Measurements from ENCODE around the gene HNRNPUL2. TPM values are rescaled to one million over a fixed set of nuclear protein-coding genes. Genes with fewer than 3 reads are reported as not detected.
A peak's percentile ranks its signal among the peaks of the same experiment; 100 is the strongest.
"Not testable (repeated sequence)": the region's sequence is repeated elsewhere in the genome, so short reads cannot be mapped to it uniquely, and the experiment has no call there.

HNRNPUL2 gene
- total RNA-seq, result 13.2 and 23.6 TPM in 2 replicates

GRCh38 chr11:62727165-62727871 is at the start of gene HNRNPUL2:
HNRNPUL2 (minus strand) TSS chr11:62727457; CDS start chr11:62727156, 301 bp downstream.
- DNase-seq (ENCODE audit: extremely low read depth, low read depth, low spot score), result peak; percentile 85

- no peak for DNase-seq (ENCODE audit: extremely low read depth, low read depth, low spot score)
Measured at GRCh38 chr11:62775646-62776045, 48.4 kb upstream of the HNRNPUL2 start.

DNA sequence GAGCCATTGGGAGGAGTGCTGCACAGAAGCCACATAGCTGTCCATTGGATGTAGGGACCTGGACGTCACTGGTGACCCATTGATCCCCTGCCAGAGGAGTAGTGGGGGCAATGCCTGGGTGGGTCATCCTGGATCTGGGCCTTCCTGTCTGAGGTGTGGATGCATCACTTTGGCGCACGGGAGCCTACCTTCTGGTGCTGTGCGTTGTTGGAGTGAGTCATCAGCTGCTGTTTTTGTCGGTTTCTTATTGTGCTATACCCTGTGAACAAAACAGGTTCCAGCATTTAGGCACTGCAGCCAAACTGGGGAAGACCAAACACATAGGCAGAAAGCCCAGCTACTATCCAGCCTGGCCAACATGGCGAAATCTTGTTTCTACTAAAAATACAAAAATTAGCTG is 47.1 kb upstream of the HNRNPUL2 start:
- no peak for DNase-seq (ENCODE audit: extremely low read depth, low read depth, low spot score)

DNA sequence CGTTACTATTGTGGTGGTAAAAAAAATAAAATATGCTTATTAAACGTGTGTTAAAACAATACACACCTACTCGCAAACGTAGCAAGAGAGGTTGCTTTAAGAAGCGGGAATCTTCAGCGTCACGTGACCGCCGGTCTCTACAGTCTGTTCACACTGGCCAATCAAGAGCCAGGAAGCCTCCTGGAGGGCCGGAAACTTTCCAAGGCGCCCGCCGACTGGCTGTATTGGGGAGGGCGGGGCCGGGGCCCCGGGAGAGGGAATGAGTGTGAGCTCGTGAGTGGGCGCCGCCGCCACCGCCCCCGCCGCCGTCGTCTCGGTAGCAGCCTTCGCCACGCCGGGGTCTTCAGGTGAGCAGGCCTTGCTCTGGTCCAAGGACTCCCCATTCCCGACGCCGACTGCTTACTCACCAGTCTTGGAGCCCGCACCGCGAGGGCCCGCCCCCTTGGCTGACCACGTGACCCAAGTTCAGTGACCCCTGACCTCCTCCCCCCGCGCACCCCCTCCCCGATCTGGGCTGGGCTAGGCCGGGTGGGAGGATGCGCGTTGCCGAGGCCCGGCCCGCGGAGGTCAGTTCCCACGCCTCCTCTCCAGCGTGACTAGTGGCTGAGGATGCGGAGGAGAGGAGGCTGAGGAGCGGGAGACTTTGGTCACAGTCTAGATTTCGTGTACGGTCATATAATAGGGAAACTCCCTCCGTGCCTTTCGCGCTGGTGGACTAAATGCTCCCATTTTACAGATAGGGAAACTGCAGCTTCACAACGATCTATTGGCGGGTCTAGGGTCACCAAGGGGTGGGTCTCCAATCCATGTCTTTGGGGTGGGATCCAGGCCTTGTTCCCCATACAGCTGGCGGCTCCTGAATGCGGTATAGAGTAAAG is 44.1 kb upstream of the HNRNPUL2 start, which contains the start of gene TAF6L:
Gene TAF6L, plus strand, starts transcription at position 253 of the 878 bp plus-strand sequence. CDS start 4,388 bp downstream, outside the sequence.
- peak; percentile 87 for DNase-seq (ENCODE audit: extremely low read depth, low read depth, low spot score)

GRCh38 chr11:62770778-62771143 is 43.5 kb upstream of the HNRNPUL2 start:
- DNase-seq (ENCODE audit: extremely low read depth, low read depth, low spot score), result no peak

DNA sequence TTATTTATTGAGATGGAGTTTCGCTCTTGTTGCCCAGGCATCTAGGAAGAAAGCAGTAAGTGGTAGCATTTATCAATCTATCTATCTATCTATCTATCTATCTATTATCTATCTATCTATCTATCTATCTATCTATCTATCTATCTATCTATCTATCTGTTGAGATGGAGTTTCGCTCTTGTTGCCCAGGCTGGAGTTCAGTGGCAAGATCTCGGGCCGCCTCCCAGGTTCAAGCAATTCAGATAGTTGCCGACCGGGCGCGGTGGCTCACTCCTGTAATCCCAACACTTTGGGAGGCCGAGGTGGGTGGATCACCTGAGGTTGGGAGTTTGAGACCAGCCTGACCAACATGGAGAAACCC is 33.6 kb upstream of the HNRNPUL2 start:
- not testable (repeated sequence) for DNase-seq (ENCODE audit: extremely low read depth, low read depth, low spot score)

DNA sequence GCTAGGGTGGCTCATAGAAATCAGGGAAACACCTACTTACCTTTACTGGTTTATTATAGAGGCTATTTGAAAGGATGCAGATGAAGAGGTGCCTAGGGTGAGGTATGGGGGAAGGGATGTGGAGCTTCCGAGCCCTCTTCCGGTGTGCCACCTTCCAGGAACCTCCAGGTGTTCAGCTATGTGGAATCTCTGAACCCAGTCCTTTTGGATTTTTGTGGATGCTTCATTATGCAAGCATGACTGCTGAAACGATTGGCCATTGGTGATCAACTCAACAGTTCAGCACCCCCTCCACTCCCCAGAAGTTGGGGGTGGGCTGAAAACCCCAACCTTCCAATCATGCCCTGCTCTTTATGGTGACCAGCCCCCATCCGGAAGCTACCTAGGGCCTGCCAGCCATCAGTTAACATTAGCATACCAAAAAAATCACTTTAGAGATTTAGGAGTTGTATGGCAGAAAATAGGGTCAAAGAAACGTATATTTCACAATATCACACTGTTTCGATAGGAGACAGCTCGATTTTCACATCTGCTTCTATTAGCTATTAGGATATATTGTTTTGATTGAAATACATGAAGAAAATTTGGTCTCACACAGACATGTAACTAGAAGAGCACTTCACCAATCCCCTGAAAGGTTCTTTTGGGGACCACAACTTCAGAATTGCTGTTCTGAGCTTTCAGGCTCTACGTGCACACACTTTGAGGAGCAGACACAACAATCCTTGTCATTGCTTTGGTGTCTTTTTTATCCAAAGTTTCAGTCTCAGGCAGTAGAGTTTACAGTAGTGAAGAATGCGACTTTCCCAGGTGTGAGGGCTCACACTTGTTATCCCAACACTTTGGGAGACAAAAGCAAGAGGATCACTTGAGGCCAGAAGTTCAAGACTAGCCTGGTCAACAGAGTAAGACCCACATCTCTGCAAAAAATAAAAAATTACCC is 30.9 kb upstream of the HNRNPUL2 start:
- DNase-seq (ENCODE audit: extremely low read depth, low read depth, low spot score), result no peak

- no peak for DNase-seq (ENCODE audit: extremely low read depth, low read depth, low spot score)
Measured at GRCh38 chr11:62755086-62755615, 27.9 kb upstream of the HNRNPUL2 start.

GRCh38 chr11:62753736-62754603 is 26.7 kb upstream of the HNRNPUL2 start, which contains the start of gene ZBTB3:
ZBTB3 (minus strand) TSS chr11:62754160; CDS start chr11:62753664, 496 bp downstream.
- DNase-seq (ENCODE audit: extremely low read depth, low read depth, low spot score), result peak; percentile 96

DNA sequence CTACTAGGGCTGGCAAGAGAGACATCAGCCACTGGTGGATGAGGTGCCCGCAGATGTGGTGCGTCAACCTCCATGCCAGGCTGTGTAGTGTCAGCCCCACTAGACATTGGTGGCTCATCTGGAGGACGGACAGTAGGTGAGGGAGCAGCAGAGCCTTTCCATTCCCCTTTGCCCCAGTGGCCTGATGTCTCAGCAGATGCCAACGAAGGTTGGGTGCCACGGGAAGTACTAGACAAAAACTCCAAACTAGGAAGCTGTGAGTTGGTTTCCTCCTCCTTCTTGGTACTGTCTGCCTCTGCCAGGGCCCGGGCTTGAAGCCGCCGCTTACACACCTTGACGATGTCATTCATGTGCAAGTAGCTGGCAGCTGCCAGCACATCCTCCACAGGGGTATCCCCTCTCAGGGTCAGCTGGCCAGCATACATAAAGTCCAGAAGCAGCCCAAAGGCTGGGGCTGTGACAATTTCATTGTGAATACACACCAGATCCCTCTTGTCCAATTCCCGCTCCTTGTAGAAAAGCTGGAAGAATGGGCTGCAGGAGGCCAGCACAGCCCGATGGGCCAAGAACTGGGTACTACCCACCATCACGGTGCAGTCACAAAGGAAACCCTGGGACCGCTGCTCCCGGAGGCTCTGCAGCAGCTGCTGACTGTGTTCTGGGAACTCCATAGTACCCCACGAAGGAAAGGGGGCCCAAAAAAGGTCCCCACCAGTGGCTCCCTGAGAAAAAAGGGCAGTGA is 25.9 kb upstream of the HNRNPUL2 start:
- no peak for DNase-seq (ENCODE audit: extremely low read depth, low read depth, low spot score)

- no peak for DNase-seq (ENCODE audit: extremely low read depth, low read depth, low spot score)
Measured at GRCh38 chr11:62752177-62752785, 25.0 kb upstream of the HNRNPUL2 start.

DNA sequence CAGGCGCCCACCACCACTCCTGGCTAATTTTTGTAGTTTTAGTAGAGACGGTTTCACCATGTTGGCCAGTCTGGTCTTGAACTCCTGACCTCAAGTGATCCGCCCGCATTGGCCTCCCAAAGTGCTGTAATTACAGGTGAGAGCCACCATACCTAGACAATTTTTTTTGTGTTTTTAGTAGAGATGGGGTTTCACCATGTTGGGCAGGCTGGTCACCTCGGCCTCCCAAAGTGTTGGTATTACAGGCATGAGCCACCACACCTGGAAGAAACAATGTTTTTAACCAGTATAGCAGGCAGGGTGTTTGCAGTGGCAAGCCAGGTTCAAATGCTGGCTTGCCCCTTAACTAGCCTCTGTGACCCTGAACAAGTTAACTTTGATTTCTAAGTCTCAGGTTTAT is 22.7 kb upstream of the HNRNPUL2 start:
- not testable (repeated sequence) for DNase-seq (ENCODE audit: extremely low read depth, low read depth, low spot score)

- DNase-seq (ENCODE audit: extremely low read depth, low read depth, low spot score), result no peak
Measured at GRCh38 chr11:62747475-62748160, 20.4 kb upstream of the HNRNPUL2 start.

- no peak for DNase-seq (ENCODE audit: extremely low read depth, low read depth, low spot score)
Measured at GRCh38 chr11:62737196-62737595, 9.9 kb upstream of the HNRNPUL2 start.

DNA sequence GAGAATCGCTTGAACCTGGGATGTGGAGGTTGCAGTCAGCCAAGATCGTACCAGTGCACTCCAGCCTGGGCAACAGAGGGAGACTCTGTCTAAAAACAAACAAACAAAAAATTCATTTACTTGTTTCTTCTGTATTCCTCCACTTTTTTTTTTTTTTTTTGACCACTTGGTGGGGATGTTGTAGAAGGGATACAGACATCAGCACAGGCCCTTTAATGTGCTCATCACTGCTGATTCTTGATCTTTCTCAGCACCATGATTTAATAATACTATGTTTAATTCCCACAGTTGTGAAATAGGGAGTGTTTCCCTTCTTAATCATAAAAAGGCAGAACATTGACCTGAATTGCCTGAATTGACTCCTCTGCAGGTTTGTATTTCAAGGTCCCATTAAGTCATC is 5.6 kb upstream of the HNRNPUL2 start:
- DNase-seq (ENCODE audit: extremely low read depth, low read depth, low spot score), result no peak

GRCh38 chr11:62730076-62730475 is 2.8 kb upstream of the HNRNPUL2 start:
- DNase-seq (ENCODE audit: extremely low read depth, low read depth, low spot score), result not testable (repeated sequence)

GRCh38 chr11:62728171-62728988 is 1.1 kb upstream of the HNRNPUL2 start, which contains the start of gene TTC9C:
TTC9C (plus strand) TSS chr11:62728486; CDS start chr11:62728849, 363 bp downstream.
- no peak for DNase-seq (ENCODE audit: extremely low read depth, low read depth, low spot score)
